ENCODE measurements around the gene MOGAT1.
"Not testable (repeated sequence)": the region's sequence is repeated elsewhere in the genome, so short reads cannot be mapped to it uniquely, and the experiment has no call there.

Gene MOGAT1

GRCh38 chr2:222710736-222711135 is 39.3 kb downstream of the MOGAT1 start:
- no peak for DNase-seq (ENCODE audit: low read depth)

- no peak for DNase-seq (ENCODE audit: low read depth)
Observed at GRCh38 chr2:222711315-222711940, 40.0 kb downstream of the MOGAT1 start.

GRCh38 chr2:222713002-222713401 is 41.5 kb downstream of the MOGAT1 start:
- no peak for DNase-seq (ENCODE audit: low read depth)

- DNase-seq (ENCODE audit: low read depth): no peak
Observed at GRCh38 chr2:222714361-222715241, 43.1 kb downstream of the MOGAT1 start.

- DNase-seq (ENCODE audit: low read depth): no peak
Observed at GRCh38 chr2:222715742-222716141, 44.3 kb downstream of the MOGAT1 start.

- DNase-seq (ENCODE audit: low read depth): not testable (repeated sequence)
Observed at GRCh38 chr2:222719787-222720186, 48.3 kb downstream of the MOGAT1 start.

GRCh38 chr2:222721597-222721996 is 50.1 kb downstream of the MOGAT1 start:
- DNase-seq (ENCODE audit: low read depth): not testable (repeated sequence)

GRCh38 chr2:222722327-222722946 is 51.0 kb downstream of the MOGAT1 start:
- DNase-seq (ENCODE audit: low read depth): peak; percentile 88

- DNase-seq (ENCODE audit: low read depth): no peak
Observed at GRCh38 chr2:222724208-222724607, 52.8 kb downstream of the MOGAT1 start.

GRCh38 chr2:222728621-222729020 is 57.2 kb downstream of the MOGAT1 start:
- DNase-seq (ENCODE audit: low read depth): no peak

- DNase-seq (ENCODE audit: low read depth): no peak
Observed at GRCh38 chr2:222730366-222730999, 59.0 kb downstream of the MOGAT1 start.

- DNase-seq (ENCODE audit: low read depth): no peak
Observed at GRCh38 chr2:222731201-222731621, 59.8 kb downstream of the MOGAT1 start.

- DNase-seq (ENCODE audit: low read depth): no peak
Observed at GRCh38 chr2:222732489-222733178, 61.2 kb downstream of the MOGAT1 start.

GRCh38 chr2:222733470-222733845 is 62.0 kb downstream of the MOGAT1 start:
- DNase-seq (ENCODE audit: low read depth): no peak

GRCh38 chr2:222733846-222734702 is 62.6 kb downstream of the MOGAT1 start:
- no peak for DNase-seq (ENCODE audit: low read depth)

GRCh38 chr2:222734703-222735014 is 63.2 kb downstream of the MOGAT1 start:
- no peak for DNase-seq (ENCODE audit: low read depth)

GRCh38 chr2:222736301-222736700 is 64.8 kb downstream of the MOGAT1 start:
- DNase-seq (ENCODE audit: low read depth): no peak

GRCh38 chr2:222736924-222737323 is 65.5 kb downstream of the MOGAT1 start:
- no peak for DNase-seq (ENCODE audit: low read depth)

GRCh38 chr2:222738312-222738711 is 66.9 kb downstream of the MOGAT1 start:
- no peak for DNase-seq (ENCODE audit: low read depth)

- no peak for DNase-seq (ENCODE audit: low read depth)
Observed at GRCh38 chr2:222738809-222739208, 67.4 kb downstream of the MOGAT1 start.

GRCh38 chr2:222739939-222740338 is 68.5 kb downstream of the MOGAT1 start:
- no peak for DNase-seq (ENCODE audit: low read depth)
